Gastrocnemius medialis (tissue), 4 donors: ENCODE results near the gene COL6A1.

ENCODE experiments used
- POLR2A ChIP-seq, 2 donors: fragments of 450-650 bp; IDR thresholded peaks; one replicate each; pipeline ENCODE4 v1.6.1; 2017; ENCODE audit warnings: antibody characterized with exemption in 2 of 2, mild to moderate bottlenecking in 2 of 2, moderate library complexity in 2 of 2
- TF ChIP-seq, protein P1 (sequence below), 5 experiments: fragments of 450-650 bp in 3 of 5; fragments of 200-600 bp in 2 of 5; sonication (generic) in 2 of 5; IDR thresholded peaks in 4 of 5; conservative IDR thresholded peaks in 1 of 5; 1 replicate in 4 of 5; 2 replicates in 1 of 5; pipeline ENCODE4 v1.5.1; 2016 to 2019; ENCODE audit warnings: antibody characterized with exemption in 5 of 5, mild to moderate bottlenecking in 3 of 5, moderate library complexity in 3 of 5

DNA sequence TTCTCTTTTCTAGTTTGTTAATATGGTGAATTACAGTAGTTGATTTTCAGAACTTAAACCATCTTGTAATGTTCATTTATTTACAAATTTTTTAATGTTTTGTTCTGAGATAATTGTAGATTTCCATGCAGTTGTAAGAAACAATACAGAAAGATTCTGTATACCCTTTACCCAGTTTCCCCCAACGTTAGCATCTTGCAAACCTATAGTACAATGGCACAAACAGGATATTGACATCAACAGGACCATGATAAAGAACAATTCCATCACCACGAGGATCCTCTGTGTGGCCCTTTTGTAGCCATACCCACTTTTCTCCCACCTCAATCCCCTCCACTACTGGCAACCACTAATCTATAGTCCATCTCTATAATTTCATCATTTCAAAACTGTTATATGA lies 33.3 kb downstream of the COL6A1 start:
- TF ChIP-seq, protein P1, sequence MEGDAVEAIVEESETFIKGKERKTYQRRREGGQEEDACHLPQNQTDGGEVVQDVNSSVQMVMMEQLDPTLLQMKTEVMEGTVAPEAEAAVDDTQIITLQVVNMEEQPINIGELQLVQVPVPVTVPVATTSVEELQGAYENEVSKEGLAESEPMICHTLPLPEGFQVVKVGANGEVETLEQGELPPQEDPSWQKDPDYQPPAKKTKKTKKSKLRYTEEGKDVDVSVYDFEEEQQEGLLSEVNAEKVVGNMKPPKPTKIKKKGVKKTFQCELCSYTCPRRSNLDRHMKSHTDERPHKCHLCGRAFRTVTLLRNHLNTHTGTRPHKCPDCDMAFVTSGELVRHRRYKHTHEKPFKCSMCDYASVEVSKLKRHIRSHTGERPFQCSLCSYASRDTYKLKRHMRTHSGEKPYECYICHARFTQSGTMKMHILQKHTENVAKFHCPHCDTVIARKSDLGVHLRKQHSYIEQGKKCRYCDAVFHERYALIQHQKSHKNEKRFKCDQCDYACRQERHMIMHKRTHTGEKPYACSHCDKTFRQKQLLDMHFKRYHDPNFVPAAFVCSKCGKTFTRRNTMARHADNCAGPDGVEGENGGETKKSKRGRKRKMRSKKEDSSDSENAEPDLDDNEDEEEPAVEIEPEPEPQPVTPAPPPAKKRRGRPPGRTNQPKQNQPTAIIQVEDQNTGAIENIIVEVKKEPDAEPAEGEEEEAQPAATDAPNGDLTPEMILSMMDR (IDR thresholded peaks at IDR 0.05 in 4 of 5, conservative IDR thresholded peaks at IDR 0.05 in 1 of 5): no peak
- no peak for TF ChIP-seq POLR2A (IDR thresholded peaks at IDR 0.05)
